ENCODE data around the gene ADGB. TPM values are rescaled to one million over a fixed set of nuclear protein-coding genes. Genes with fewer than 3 reads are reported as not detected.
A peak's percentile ranks its signal among the peaks of the same experiment; 100 is the strongest.

Gene ADGB
- total and polyA plus RNA-seq, 9 of the 15 experiments (the other 6 are each of a cell fraction or from before 2014, with no cell fraction given), result not detected

DNA sequence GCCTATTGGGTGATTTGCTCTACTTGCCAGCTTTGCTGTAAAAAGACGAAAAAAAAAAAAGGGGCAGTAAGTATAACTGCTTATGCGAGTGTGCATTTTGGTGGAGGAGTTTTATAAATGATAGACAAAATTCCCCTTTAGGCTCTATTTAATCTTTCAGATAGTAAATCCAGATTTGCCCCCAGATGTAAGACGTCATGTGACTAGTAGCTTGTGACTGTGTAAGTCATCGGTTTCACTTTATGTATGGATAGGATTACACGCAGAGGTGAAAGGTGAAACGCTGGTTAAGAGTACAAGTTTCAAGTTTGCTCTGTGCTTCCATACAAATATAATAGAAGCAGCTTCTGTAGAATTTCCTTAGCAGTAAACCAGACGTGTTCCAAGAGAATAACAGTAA, 47.2 kb upstream of the ADGB start (continued):
- TF ChIP-seq SIX5 (IDR thresholded peaks at IDR 0.05; ENCODE audit: borderline replicate concordance in 1 of 2, insufficient read depth in 1 of 2, low read depth in 1 of 2, low read length in 2 of 2), result no peak
- TF ChIP-seq SUPT5H (IDR thresholded peaks at IDR 0.05), result no peak
- TF ChIP-seq, protein P1, sequence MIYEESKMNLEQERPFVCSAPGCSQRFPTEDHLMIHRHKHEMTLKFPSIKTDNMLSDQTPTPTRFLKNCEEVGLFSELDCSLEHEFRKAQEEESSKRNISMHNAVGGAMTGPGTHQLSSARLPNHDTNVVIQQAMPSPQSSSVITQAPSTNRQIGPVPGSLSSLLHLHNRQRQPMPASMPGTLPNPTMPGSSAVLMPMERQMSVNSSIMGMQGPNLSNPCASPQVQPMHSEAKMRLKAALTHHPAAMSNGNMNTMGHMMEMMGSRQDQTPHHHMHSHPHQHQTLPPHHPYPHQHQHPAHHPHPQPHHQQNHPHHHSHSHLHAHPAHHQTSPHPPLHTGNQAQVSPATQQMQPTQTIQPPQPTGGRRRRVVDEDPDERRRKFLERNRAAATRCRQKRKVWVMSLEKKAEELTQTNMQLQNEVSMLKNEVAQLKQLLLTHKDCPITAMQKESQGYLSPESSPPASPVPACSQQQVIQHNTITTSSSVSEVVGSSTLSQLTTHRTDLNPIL (CRISPR knock-in tag; IDR thresholded peaks at IDR 0.05), result no peak
- TF ChIP-seq LARP7 (IDR thresholded peaks at IDR 0.05), result no peak
- TF ChIP-seq, protein P2, sequence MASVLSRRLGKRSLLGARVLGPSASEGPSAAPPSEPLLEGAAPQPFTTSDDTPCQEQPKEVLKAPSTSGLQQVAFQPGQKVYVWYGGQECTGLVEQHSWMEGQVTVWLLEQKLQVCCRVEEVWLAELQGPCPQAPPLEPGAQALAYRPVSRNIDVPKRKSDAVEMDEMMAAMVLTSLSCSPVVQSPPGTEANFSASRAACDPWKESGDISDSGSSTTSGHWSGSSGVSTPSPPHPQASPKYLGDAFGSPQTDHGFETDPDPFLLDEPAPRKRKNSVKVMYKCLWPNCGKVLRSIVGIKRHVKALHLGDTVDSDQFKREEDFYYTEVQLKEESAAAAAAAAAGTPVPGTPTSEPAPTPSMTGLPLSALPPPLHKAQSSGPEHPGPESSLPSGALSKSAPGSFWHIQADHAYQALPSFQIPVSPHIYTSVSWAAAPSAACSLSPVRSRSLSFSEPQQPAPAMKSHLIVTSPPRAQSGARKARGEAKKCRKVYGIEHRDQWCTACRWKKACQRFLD (CRISPR knock-in tag; IDR thresholded peaks at IDR 0.05), result 0 out of 2 replicates have a peak, but pooled peaks have one; percentile 43
- no peak for TF ChIP-seq EP300 (IDR thresholded peaks at IDR 0.05; ENCODE audit: low read length)
- TF ChIP-seq TFAM (CRISPR knock-in tag; conservative IDR thresholded peaks at IDR 0.05), result no peak
- TF ChIP-seq RCOR1 (IDR thresholded peaks at IDR 0.05; ENCODE audit: borderline replicate concordance in 1 of 2, low read depth in 2 of 2, low read length in 2 of 2), result no peak
- TF ChIP-seq, protein P3, sequence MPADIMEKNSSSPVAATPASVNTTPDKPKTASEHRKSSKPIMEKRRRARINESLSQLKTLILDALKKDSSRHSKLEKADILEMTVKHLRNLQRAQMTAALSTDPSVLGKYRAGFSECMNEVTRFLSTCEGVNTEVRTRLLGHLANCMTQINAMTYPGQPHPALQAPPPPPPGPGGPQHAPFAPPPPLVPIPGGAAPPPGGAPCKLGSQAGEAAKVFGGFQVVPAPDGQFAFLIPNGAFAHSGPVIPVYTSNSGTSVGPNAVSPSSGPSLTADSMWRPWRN (IDR thresholded peaks at IDR 0.05; ENCODE audit: low read depth), result no peak
- TF ChIP-seq ZNF212 (CRISPR knock-in tag; IDR thresholded peaks at IDR 0.05), result no peak
- no peak for TF ChIP-seq WHSC1 (IDR thresholded peaks at IDR 0.05; ENCODE audit: low read length)
- no peak for TF ChIP-seq RBM34 (IDR thresholded peaks at IDR 0.05; ENCODE audit: borderline replicate concordance, insufficient read depth, low read length)
- TF ChIP-seq JUN (IDR thresholded peaks at IDR 0.05; ENCODE audit: borderline replicate concordance, low read depth, low read length), result peak; percentile 20; the same call in 1 of the 2 replicates
- TF ChIP-seq JUN (CRISPR knock-in tag; IDR thresholded peaks at IDR 0.05; ENCODE audit: borderline replicate concordance), result no peak
- TF ChIP-seq, protein P4, sequence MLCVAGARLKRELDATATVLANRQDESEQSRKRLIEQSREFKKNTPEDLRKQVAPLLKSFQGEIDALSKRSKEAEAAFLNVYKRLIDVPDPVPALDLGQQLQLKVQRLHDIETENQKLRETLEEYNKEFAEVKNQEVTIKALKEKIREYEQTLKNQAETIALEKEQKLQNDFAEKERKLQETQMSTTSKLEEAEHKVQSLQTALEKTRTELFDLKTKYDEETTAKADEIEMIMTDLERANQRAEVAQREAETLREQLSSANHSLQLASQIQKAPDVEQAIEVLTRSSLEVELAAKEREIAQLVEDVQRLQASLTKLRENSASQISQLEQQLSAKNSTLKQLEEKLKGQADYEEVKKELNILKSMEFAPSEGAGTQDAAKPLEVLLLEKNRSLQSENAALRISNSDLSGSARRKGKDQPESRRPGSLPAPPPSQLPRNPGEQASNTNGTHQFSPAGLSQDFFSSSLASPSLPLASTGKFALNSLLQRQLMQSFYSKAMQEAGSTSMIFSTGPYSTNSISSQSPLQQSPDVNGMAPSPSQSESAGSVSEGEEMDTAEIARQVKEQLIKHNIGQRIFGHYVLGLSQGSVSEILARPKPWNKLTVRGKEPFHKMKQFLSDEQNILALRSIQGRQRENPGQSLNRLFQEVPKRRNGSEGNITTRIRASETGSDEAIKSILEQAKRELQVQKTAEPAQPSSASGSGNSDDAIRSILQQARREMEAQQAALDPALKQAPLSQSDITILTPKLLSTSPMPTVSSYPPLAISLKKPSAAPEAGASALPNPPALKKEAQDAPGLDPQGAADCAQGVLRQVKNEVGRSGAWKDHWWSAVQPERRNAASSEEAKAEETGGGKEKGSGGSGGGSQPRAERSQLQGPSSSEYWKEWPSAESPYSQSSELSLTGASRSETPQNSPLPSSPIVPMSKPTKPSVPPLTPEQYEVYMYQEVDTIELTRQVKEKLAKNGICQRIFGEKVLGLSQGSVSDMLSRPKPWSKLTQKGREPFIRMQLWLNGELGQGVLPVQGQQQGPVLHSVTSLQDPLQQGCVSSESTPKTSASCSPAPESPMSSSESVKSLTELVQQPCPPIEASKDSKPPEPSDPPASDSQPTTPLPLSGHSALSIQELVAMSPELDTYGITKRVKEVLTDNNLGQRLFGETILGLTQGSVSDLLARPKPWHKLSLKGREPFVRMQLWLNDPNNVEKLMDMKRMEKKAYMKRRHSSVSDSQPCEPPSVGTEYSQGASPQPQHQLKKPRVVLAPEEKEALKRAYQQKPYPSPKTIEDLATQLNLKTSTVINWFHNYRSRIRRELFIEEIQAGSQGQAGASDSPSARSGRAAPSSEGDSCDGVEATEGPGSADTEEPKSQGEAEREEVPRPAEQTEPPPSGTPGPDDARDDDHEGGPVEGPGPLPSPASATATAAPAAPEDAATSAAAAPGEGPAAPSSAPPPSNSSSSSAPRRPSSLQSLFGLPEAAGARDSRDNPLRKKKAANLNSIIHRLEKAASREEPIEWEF (CRISPR knock-in tag; IDR thresholded peaks at IDR 0.05), result no peak
- no peak for TF ChIP-seq ZNF507 (tag; conservative IDR thresholded peaks at IDR 0.05)
- no peak for TF ChIP-seq GTF2F1 (IDR thresholded peaks at IDR 0.05; ENCODE audit: low read depth, low read length)
- TF ChIP-seq, protein P5, sequence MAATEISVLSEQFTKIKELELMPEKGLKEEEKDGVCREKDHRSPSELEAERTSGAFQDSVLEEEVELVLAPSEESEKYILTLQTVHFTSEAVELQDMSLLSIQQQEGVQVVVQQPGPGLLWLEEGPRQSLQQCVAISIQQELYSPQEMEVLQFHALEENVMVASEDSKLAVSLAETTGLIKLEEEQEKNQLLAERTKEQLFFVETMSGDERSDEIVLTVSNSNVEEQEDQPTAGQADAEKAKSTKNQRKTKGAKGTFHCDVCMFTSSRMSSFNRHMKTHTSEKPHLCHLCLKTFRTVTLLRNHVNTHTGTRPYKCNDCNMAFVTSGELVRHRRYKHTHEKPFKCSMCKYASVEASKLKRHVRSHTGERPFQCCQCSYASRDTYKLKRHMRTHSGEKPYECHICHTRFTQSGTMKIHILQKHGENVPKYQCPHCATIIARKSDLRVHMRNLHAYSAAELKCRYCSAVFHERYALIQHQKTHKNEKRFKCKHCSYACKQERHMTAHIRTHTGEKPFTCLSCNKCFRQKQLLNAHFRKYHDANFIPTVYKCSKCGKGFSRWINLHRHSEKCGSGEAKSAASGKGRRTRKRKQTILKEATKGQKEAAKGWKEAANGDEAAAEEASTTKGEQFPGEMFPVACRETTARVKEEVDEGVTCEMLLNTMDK (IDR thresholded peaks at IDR 0.05; ENCODE audit: borderline replicate concordance, insufficient read depth, low read depth, low read length, poor library complexity, severe bottlenecking), result no peak
- no peak for TF ChIP-seq CBFB (CRISPR knock-in tag; IDR thresholded peaks at IDR 0.05)
